HepG2 (cell line): ENCODE data around the gene ZNF440. TPM values are rescaled to one million over a fixed set of nuclear protein-coding genes. Genes with fewer than 3 reads are reported as not detected.

ENCODE experiments used
- AGO1 ChIP-seq: fragments of 200-400 bp; formaldehyde crosslinking; IDR thresholded peaks from 2 replicates; pipeline ENCODE4 v1.6.1; 2017; ENCODE audit warnings: mild to moderate bottlenecking, low read depth, low read length, moderate library complexity; ENCODE audit not compliant: poor library complexity, severe bottlenecking
- CCDC6 ChIP-seq: sonication (generic); formaldehyde crosslinking; IDR thresholded peaks from 2 replicates; pipeline ENCODE4 v1.8.1; 2022; ENCODE audit warnings: mild to moderate bottlenecking, missing genetic modification reagents, moderate library complexity
- CSRNP1 ChIP-seq: sonication (generic); formaldehyde crosslinking; IDR thresholded peaks from 2 replicates; pipeline ENCODE4 v1.8.1; 2023; ENCODE audit warnings: mild to moderate bottlenecking, missing genetic modification reagents
- FOSL2 ChIP-seq: sonication (generic); formaldehyde crosslinking; IDR thresholded peaks from 2 replicates; pipeline ENCODE4 v1.4.0; 2020; ENCODE audit warnings: missing genetic modification reagents
- GLI4 ChIP-seq: sonication (generic); formaldehyde crosslinking; IDR thresholded peaks from 2 replicates; pipeline ENCODE4 v1.5.1; 2020; ENCODE audit warnings: missing genetic modification reagents, mild to moderate bottlenecking, moderate library complexity, borderline replicate concordance
- JARID2 ChIP-seq: sonication (generic); formaldehyde crosslinking; IDR thresholded peaks from 2 replicates; pipeline ENCODE4 v1.8.1; 2023; ENCODE audit warnings: missing genetic modification reagents, inconsistent platforms; ENCODE audit not compliant: insufficient replicate concordance
- MAX ChIP-seq: IDR thresholded peaks from 2 replicates; pipeline ENCODE4 v1.6.1; 2012; ENCODE audit warnings: inconsistent platforms
- MED13 ChIP-seq: sonication (generic); formaldehyde crosslinking; IDR thresholded peaks from 2 replicates; pipeline ENCODE4 v1.5.0; 2020; ENCODE audit warnings: missing genetic modification reagents
- MEF2D ChIP-seq: sonication (generic); formaldehyde crosslinking; IDR thresholded peaks from 2 replicates; pipeline ENCODE4 v1.5.1; 2020; ENCODE audit warnings: mild to moderate bottlenecking, missing genetic modification reagents
- NCOA2 ChIP-seq: sonication (generic); formaldehyde crosslinking; IDR thresholded peaks from 2 replicates; pipeline ENCODE4 v1.8.0; 2022; ENCODE audit warnings: inconsistent platforms
- NFYC ChIP-seq: IDR thresholded peaks from 2 replicates; pipeline ENCODE4 v1.6.1; 2016; ENCODE audit warnings: missing genetic modification reagents, missing compliant biosample characterization
- SKIL ChIP-seq: sonication (generic); formaldehyde crosslinking; IDR thresholded peaks from 2 replicates; pipeline ENCODE4 v1.8.0; 2022; ENCODE audit warnings: missing genetic modification reagents, mild to moderate bottlenecking, moderate library complexity, borderline replicate concordance
- SRSF1 ChIP-seq: fragments of 200-400 bp; formaldehyde crosslinking; optimal IDR thresholded peaks from 2 replicates; pipeline ENCODE3; 2017; ENCODE audit warnings: mild to moderate bottlenecking, low read depth, low read length, moderate library complexity
- TCF7 ChIP-seq: sonication (generic); IDR thresholded peaks from 2 replicates; pipeline ENCODE4 v1.6.1; 2016; ENCODE audit warnings: antibody characterized with exemption, low read depth
- TFDP1 ChIP-seq: IDR thresholded peaks from 2 replicates; pipeline ENCODE4 v1.6.1; 2016; ENCODE audit warnings: missing compliant biosample characterization, missing genetic modification reagents, borderline replicate concordance
- TMF1 ChIP-seq: sonication (generic); formaldehyde crosslinking; IDR thresholded peaks from 2 replicates; pipeline ENCODE4 v1.8.1; 2022; ENCODE audit warnings: low read depth, missing genetic modification reagents
- U2AF2 ChIP-seq: fragments of 200-400 bp; formaldehyde crosslinking; IDR thresholded peaks from 2 replicates; pipeline ENCODE4 v1.6.1; 2017; ENCODE audit warnings: low read depth, mild to moderate bottlenecking, low read length
- ZBTB20 ChIP-seq: sonication (generic); formaldehyde crosslinking; IDR thresholded peaks from 2 replicates; pipeline ENCODE4 v1.8.1; 2023; ENCODE audit warnings: missing genetic modification reagents, low read depth, mild to moderate bottlenecking, borderline replicate concordance
- ZBTB7A ChIP-seq: sonication (generic); formaldehyde crosslinking; IDR thresholded peaks from 2 replicates; pipeline ENCODE4 v1.8.0; 2022; ENCODE audit warnings: mild to moderate bottlenecking, missing genetic modification reagents
- ZFP36L2 ChIP-seq: sonication (generic); formaldehyde crosslinking; IDR thresholded peaks from 2 replicates; pipeline ENCODE4 v1.4.0; 2020; ENCODE audit warnings: missing genetic modification reagents
- ZNF484 ChIP-seq: sonication (generic); formaldehyde crosslinking; IDR thresholded peaks from 2 replicates; pipeline ENCODE4 v1.5.1; 2020; ENCODE audit warnings: mild to moderate bottlenecking, low read depth, missing genetic modification reagents, borderline replicate concordance
- ZNF510 ChIP-seq: sonication (generic); formaldehyde crosslinking; IDR thresholded peaks from 2 replicates; pipeline ENCODE4 v1.4.0; 2020; ENCODE audit warnings: low read depth, mild to moderate bottlenecking, missing genetic modification reagents
- ZNF7 ChIP-seq: IDR thresholded peaks from 2 replicates; pipeline ENCODE4 v1.6.1; 2016; ENCODE audit warnings: missing biosample characterization, missing genetic modification reagents
- ZNF768 ChIP-seq: sonication (generic); formaldehyde crosslinking; IDR thresholded peaks from 2 replicates; pipeline ENCODE4 v1.4.0; 2020; ENCODE audit warnings: missing genetic modification reagents
- ZNF878 ChIP-seq: sonication (generic); formaldehyde crosslinking; IDR thresholded peaks from 2 replicates; pipeline ENCODE4 v1.8.1; 2023; ENCODE audit warnings: mild to moderate bottlenecking, missing genetic modification reagents, moderate library complexity
- polyA plus RNA-seq, 8 experiments: library from polyadenylated mRNA; depleted of rRNA in 3 of 8; stranded (reverse) in 7 of 8; unstranded in 1 of 8; fragments of >200 nt; fragmentation: Illumina TruSeq in 4 of 8; extraction: Trizol in 4 of 8; gene quantifications; 2 replicates each; pipeline versions ENCODE4 v1.2.1 to v1.2.3, GENCODE V29; 2011 to 2016; ENCODE audit warnings: low read depth in 4 of 8, missing spikeins in 1 of 8, mixed read lengths in 1 of 8; ENCODE audit not compliant: insufficient read depth in 1 of 8
- total RNA-seq, 5 experiments: library from RNA; depleted of rRNA; stranded (reverse); fragments of >200 nt; fragmentation: Illumina TruSeq; extraction: Trizol; gene quantifications; 2 replicates each; pipeline ENCODE4 v1.2.3, GENCODE V29; 2016; ENCODE audit warnings: low read depth in 1 of 5

Gene ZNF440
- total and polyA plus RNA-seq, 2 of the 13 experiments (the other 11 are each of a cell fraction or from before 2014, with no cell fraction given) = 2.7 to 12.4 TPM

- TF ChIP-seq JARID2 (CRISPR knock-in tag) = peak; percentile 42
- peak; percentile 73 for TF ChIP-seq NFYC (CRISPR knock-in tag)
- no peak for TF ChIP-seq U2AF2
- TF ChIP-seq ZNF7 = no peak
- no peak for TF ChIP-seq ZBTB20 (CRISPR knock-in tag)
- no peak for TF ChIP-seq TMF1 (CRISPR knock-in tag)
- peak; percentile 78; the same call in 1 of the 2 replicates for TF ChIP-seq ZNF510
- 0 out of 2 replicates have a peak, but pooled peaks have one; percentile 55 for TF ChIP-seq MED13 (CRISPR knock-in tag)
- TF ChIP-seq AGO1 = no peak
- TF ChIP-seq MEF2D (CRISPR knock-in tag) = no peak
- peak; percentile 25 for TF ChIP-seq SRSF1
- no peak for TF ChIP-seq FOSL2 (CRISPR knock-in tag)
- 0 out of 2 replicates have a peak, but pooled peaks have one; percentile 43 for TF ChIP-seq CSRNP1 (CRISPR knock-in tag)
- TF ChIP-seq TCF7 = no peak
- TF ChIP-seq CCDC6 (CRISPR knock-in tag) = no peak
- TF ChIP-seq NCOA2 = no peak
- TF ChIP-seq ZNF484 (CRISPR knock-in tag) = no peak
- TF ChIP-seq GLI4 (CRISPR knock-in tag) = peak; percentile 73
- TF ChIP-seq ZNF878 = no peak
- no peak; the same call in 1 of the 2 replicates for TF ChIP-seq MAX
- peak; percentile 71; the same call in 1 of the 2 replicates for TF ChIP-seq ZNF768 (CRISPR knock-in tag)
- TF ChIP-seq ZFP36L2 = no peak
- TF ChIP-seq ZBTB7A (CRISPR knock-in tag) = no peak; the same call in 1 of the 2 replicates
- 0 out of 2 replicates have a peak, but pooled peaks have one; percentile 10 for TF ChIP-seq TFDP1 (CRISPR knock-in tag)
- no peak for TF ChIP-seq SKIL (CRISPR knock-in tag)
Observed at GRCh38 chr19:11798391-11799330, 15.4 kb upstream of the ZNF440 start, which contains the start of gene ZNF491 (continued).
